Panc1 (cell line): ENCODE results near the gene C2orf81. TPM values are rescaled to one million over a fixed set of nuclear protein-coding genes. Genes with fewer than 3 reads are reported as not detected.
A peak's percentile ranks its signal among the peaks of the same experiment; 100 is the strongest.

Experiments
- ATAC-seq: fragments of 200-7000 bp; cut with Tn5 transposase; 2 replicates; pipeline ENCODE4 v1.9.1; 2020; ENCODE audit warnings: mild to moderate bottlenecking, moderate library complexity
- BruUV-seq: library from RNA; stranded (reverse); fragments of 400-500 nt; replicated peaks from 2 replicates; lab custom pipeline; 2021; lab: Mats Ljungman, UMichigan
- CTCF ChIA-PET: fragments of 300-600 bp; sonication (Branson Sonifier 250); formaldehyde crosslinking; loops from one replicate; lab custom pipeline; 2022; ENCODE audit warnings: antibody characterized with exemption; lab: Charles Lee
- POLR2A ChIA-PET: fragments of 300-600 bp; sonication (Branson Sonifier 250); formaldehyde crosslinking; loops from one replicate; lab custom pipeline; 2022; ENCODE audit warnings: antibody characterized with exemption; lab: Charles Lee
- DNase-seq: peaks from one replicate; pipeline ENCODE4 v3.0.0-alpha.2; 2010; ENCODE audit warnings: low read depth, low spot score
- H3K27ac ChIP-seq: 2 replicates; pipeline ENCODE4 v1.5.1; 2011; ENCODE audit warnings: mild to moderate bottlenecking, low read length, inconsistent platforms
- H3K27me3 ChIP-seq: fragments of 200-500 bp; sonication (Bioruptor generic); 2 replicates; pipeline ENCODE4 v1.6.0; 2014; ENCODE audit warnings: low read length, inconsistent platforms; ENCODE audit not compliant: control insufficient read depth, insufficient read depth
- H3K36me3 ChIP-seq: fragments of 200-500 bp; sonication (Bioruptor generic); 2 replicates; pipeline ENCODE4 v1.5.1; 2014; ENCODE audit warnings: inconsistent platforms, mild to moderate bottlenecking, low read length, moderate library complexity; ENCODE audit not compliant: control insufficient read depth, insufficient read depth
- H3K4me1 ChIP-seq: 2 replicates; pipeline ENCODE4 v1.5.1; 2011; ENCODE audit warnings: inconsistent platforms, mild to moderate bottlenecking, low read length, moderate library complexity; ENCODE audit not compliant: control insufficient read depth, insufficient read depth
- H3K4me3 ChIP-seq, 2 experiments: 2 replicates each; pipeline ENCODE4 v1.5.1; 2011 to 2012; ENCODE audit warnings: low read depth in 2 of 2, low read length in 2 of 2, mild to moderate bottlenecking in 2 of 2, inconsistent platforms in 1 of 2, moderate library complexity in 1 of 2
- H3K9me3 ChIP-seq: fragments of 200-500 bp; sonication (Bioruptor generic); 2 replicates; pipeline ENCODE4 v1.5.1; 2014; ENCODE audit warnings: low read depth, mild to moderate bottlenecking, inconsistent platforms, low read length, moderate library complexity; ENCODE audit not compliant: control insufficient read depth, insufficient read depth
- CTCF ChIP-seq: fragments of 450-650 bp; IDR thresholded peaks from 2 replicates; pipeline ENCODE4 v1.5.1; 2017; ENCODE audit warnings: mild to moderate bottlenecking
- POLR2AphosphoS5 ChIP-seq: IDR thresholded peaks from 2 replicates; pipeline ENCODE4 v1.6.1; 2012; ENCODE audit warnings: mild to moderate bottlenecking, low read depth, low read length, moderate library complexity
- REST ChIP-seq, 2 experiments: IDR thresholded peaks; 2 replicates each; pipeline ENCODE4 v1.6.1; 2011 to 2012; ENCODE audit warnings: low read depth in 2 of 2, control low read depth in 1 of 2, low read length in 1 of 2, mild to moderate bottlenecking in 1 of 2, moderate library complexity in 1 of 2; ENCODE audit not compliant: insufficient read depth in 1 of 2
- SIN3A ChIP-seq: IDR thresholded peaks from 2 replicates; pipeline ENCODE4 v1.6.1; 2012; ENCODE audit warnings: low read depth, mild to moderate bottlenecking, low read length, moderate library complexity, borderline replicate concordance; ENCODE audit not compliant: insufficient read depth
- TCF7L2 ChIP-seq: IDR thresholded peaks from 2 replicates; pipeline ENCODE4 v1.6.1; 2011; ENCODE audit warnings: mild to moderate bottlenecking, low read depth, low read length, inconsistent platforms
- in situ Hi-C: cut with HindIII; loops from 2 replicates; pipeline ENCODE4 v1.10.0; 2016; ENCODE audit warnings: low sequenced_read_pairs, low pct_unique_long_range_greater_than_20kb
- intact Hi-C: fragments of 100-400 bp; cut with micrococcal nuclease; formaldehyde crosslinking; loops from one replicate; pipeline ENCODE4 v1.10.0; 2022; ENCODE audit not compliant: unreplicated experiment
- total RNA-seq: library from RNA; stranded (reverse); gene quantifications from one replicate; pipeline ENCODE4 v1.2.1, GENCODE V29; 2021; ENCODE audit not compliant: unreplicated experiment

Gene C2orf81
- total RNA-seq, 1 experiment from 2014 or later: 3.9 TPM

GRCh38 chr2:74406035-74406434, 15.4 kb downstream of the C2orf81 start:
- POLR2A ChIA-PET: no interaction called here
- in situ Hi-C loops: no loop called here
- H3K4me1 ChIP-seq: no peaks in the 10 kb centered on the region
- intact Hi-C loops: no loop called here
- no peak overlapping the region for H3K4me3 ChIP-seq
- no peaks in the 10 kb centered on the region for H3K27me3 ChIP-seq
- no peak for TF ChIP-seq SIN3A
- no peak for TF ChIP-seq TCF7L2
- TF ChIP-seq REST (IDR thresholded peaks at IDR 0.05; ENCODE audit: insufficient read depth in 1 of 2, low read depth in 2 of 2, low read length in 1 of 2): no peak
- TF ChIP-seq CTCF: no peak
- no peak for TF ChIP-seq POLR2AphosphoS5
- H3K36me3 ChIP-seq: no peaks in the 10 kb centered on the region
- ATAC-seq (peak; percentile 58), DNase-seq (no peak)
- H3K27ac ChIP-seq: no peak overlapping the region
- no TSS peak for BruUV-seq
- CTCF ChIA-PET: no interaction called here
- no peaks in the 10 kb centered on the region for H3K9me3 ChIP-seq

GRCh38 chr2:74401891-74402290, 19.5 kb downstream of the C2orf81 start:
- no TSS peak for BruUV-seq
- intact Hi-C loops: no loop called here

More at GRCh38 chr2:74401891-74402290, 19.5 kb downstream of the C2orf81 start:
- POLR2A ChIA-PET: no interaction called here
- TF ChIP-seq CTCF (no peak), REST (IDR thresholded peaks at IDR 0.05; ENCODE audit: insufficient read depth in 1 of 2, low read depth in 2 of 2, low read length in 1 of 2) (no peak), SIN3A (no peak), TCF7L2 (no peak), POLR2AphosphoS5 (no peak)
- no peak for ATAC-seq
- no peaks in the 10 kb centered on the region for H3K27me3 ChIP-seq
- H3K27ac ChIP-seq: no peak overlapping the region
- no peaks in the 10 kb centered on the region for H3K4me1 ChIP-seq
- no peaks in the 10 kb centered on the region for H3K36me3 ChIP-seq
- DNase-seq: no peak
- in situ Hi-C loops: no loop called here
- H3K9me3 ChIP-seq: no peaks in the 10 kb centered on the region
- H3K4me3 ChIP-seq: no peak overlapping the region
- CTCF ChIA-PET: no interaction called here
